WERI-Rb-1 (cell line): ENCODE data around the gene KCNJ4.

Source experiments
- DNase-seq: peaks from one replicate; pipeline ENCODE4 v3.0.0-alpha.2; 2020
- H3K27ac ChIP-seq: fragments of 250-450 bp; sonication (Bioruptor Pico); 2 replicates; pipeline ENCODE4 v1.5.1; 2020; ENCODE audit warnings: mild to moderate bottlenecking, moderate library complexity
- H3K27me3 ChIP-seq: fragments of 250-450 bp; sonication (Bioruptor Pico); 2 replicates; pipeline ENCODE4 v1.5.1; 2021; ENCODE audit warnings: mild to moderate bottlenecking, low read depth, moderate library complexity; ENCODE audit not compliant: insufficient read depth, severe bottlenecking
- H3K36me3 ChIP-seq: fragments of 250-450 bp; sonication (Bioruptor Pico); 2 replicates; pipeline ENCODE4 v1.5.1; 2020; ENCODE audit warnings: mild to moderate bottlenecking, moderate library complexity
- H3K4me3 ChIP-seq: 2 replicates; pipeline ENCODE4 v1.5.1; 2011; ENCODE audit warnings: low read depth, mild to moderate bottlenecking, control low read depth, low read length
- H3K9me3 ChIP-seq: fragments of 250-450 bp; sonication (Bioruptor Pico); 2 replicates; pipeline ENCODE4 v1.5.1; 2021; ENCODE audit warnings: mild to moderate bottlenecking, moderate library complexity; ENCODE audit not compliant: severe bottlenecking
- TF ChIP-seq, protein P1 (sequence below): IDR thresholded peaks from 2 replicates; pipeline ENCODE4 v1.5.1; 2011; ENCODE audit warnings: low read depth, mild to moderate bottlenecking, control low read depth, inconsistent platforms, low read length

KCNJ4 gene

GRCh38 chr22:38419121-38419857, 35.7 kb downstream of the KCNJ4 start:
- H3K4me3 ChIP-seq: no peak overlapping the region
- no peak for DNase-seq

DNA sequence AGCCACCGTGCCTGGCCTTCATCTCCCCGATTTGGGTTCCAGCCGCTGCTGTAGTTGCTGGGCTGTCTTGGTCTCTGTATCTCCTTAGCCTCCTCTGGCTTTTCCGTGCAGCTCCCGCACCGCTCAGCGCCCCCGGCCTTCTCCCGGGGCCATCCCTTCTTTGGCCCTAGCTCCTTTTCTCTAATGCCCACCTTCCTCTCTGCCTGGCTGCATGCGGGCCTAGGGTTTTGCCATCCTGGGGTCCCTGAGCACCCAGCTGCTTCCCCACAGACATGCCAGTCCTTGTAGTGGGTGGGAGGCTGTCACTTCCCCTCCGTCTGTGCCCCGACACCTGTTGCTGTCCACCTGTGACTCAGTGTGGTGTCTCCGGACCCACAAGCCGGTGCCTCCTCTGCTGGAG, 36.4 kb downstream of the KCNJ4 start:
- no peaks in the 10 kb centered on the region for H3K36me3 ChIP-seq
- no peaks in the 10 kb centered on the region for H3K9me3 ChIP-seq
- no peak for DNase-seq
- no peak overlapping the region for H3K27ac ChIP-seq
- H3K4me3 ChIP-seq: no peak overlapping the region
- TF ChIP-seq, protein P1, sequence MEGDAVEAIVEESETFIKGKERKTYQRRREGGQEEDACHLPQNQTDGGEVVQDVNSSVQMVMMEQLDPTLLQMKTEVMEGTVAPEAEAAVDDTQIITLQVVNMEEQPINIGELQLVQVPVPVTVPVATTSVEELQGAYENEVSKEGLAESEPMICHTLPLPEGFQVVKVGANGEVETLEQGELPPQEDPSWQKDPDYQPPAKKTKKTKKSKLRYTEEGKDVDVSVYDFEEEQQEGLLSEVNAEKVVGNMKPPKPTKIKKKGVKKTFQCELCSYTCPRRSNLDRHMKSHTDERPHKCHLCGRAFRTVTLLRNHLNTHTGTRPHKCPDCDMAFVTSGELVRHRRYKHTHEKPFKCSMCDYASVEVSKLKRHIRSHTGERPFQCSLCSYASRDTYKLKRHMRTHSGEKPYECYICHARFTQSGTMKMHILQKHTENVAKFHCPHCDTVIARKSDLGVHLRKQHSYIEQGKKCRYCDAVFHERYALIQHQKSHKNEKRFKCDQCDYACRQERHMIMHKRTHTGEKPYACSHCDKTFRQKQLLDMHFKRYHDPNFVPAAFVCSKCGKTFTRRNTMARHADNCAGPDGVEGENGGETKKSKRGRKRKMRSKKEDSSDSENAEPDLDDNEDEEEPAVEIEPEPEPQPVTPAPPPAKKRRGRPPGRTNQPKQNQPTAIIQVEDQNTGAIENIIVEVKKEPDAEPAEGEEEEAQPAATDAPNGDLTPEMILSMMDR: no peak
- no peaks in the 10 kb centered on the region for H3K27me3 ChIP-seq

More at GRCh38 chr22:38419121-38419857, 35.7 kb downstream of the KCNJ4 start:
- Histone ChIP-seq H3K36me3 (no peaks in the 10 kb centered on the region), H3K27me3 (no peaks in the 10 kb centered on the region), H3K9me3 (no peaks in the 10 kb centered on the region), H3K27ac (peak overlapping the region; percentile 26; the same call in 1 of the 2 replicates)
- TF ChIP-seq, protein P1: no peak

DNA sequence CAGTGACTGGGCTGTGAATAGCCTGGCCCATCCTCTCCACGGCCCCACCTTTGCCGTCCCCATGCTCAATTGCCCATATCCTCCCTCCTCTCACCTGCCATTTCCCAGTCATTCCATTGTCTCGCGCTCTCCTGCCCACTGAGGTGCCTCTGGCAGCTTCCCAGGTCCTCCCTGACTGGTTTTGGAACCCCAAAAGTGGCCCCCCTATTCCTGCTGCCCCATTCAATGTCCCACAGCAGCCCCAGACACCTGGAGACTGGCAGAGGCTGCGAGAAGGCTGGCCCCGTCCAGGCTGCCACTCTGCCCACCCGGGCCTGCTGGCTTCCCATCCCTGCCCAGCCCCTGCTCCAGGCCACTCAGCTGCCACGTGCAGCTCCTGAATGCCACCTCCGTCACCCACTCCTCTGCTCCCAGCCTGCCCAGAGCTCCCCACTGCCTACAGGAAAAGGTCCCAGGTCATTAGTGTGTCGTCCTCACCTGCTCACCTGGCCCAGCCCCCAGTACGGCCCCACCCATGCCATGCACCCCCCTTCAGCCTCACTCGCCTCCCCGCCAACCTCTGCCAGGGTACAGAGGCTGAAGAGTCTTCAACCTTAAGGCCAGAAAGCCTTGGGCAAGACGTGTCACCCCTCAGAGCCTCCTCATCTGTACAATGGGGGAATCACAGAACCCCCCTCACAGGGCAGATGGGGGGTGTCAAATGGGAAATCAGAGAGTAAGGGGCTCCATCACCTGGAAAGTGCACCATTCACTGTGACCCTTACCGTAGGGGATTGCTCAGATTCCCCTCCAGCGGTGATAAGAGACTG, 37.5 kb downstream of the KCNJ4 start:
- TF ChIP-seq, protein P1: no peak
- no peaks in the 10 kb centered on the region for H3K36me3 ChIP-seq
- no peak overlapping the region for H3K4me3 ChIP-seq
- H3K27me3 ChIP-seq: no peaks in the 10 kb centered on the region
- no peaks in the 10 kb centered on the region for H3K9me3 ChIP-seq
- DNase-seq: no peak
- no peak overlapping the region for H3K27ac ChIP-seq

- H3K27me3 ChIP-seq: no peaks in the 10 kb centered on the region
- no peaks in the 10 kb centered on the region for H3K36me3 ChIP-seq
- DNase-seq: no peak
- TF ChIP-seq, protein P1: no peak
- no peaks in the 10 kb centered on the region for H3K9me3 ChIP-seq
- no peak overlapping the region for H3K4me3 ChIP-seq
- H3K27ac ChIP-seq: peak overlapping the region; percentile 14; the same call in 1 of the 2 replicates
Observed at GRCh38 chr22:38416621-38417251, 38.3 kb downstream of the KCNJ4 start.

DNA sequence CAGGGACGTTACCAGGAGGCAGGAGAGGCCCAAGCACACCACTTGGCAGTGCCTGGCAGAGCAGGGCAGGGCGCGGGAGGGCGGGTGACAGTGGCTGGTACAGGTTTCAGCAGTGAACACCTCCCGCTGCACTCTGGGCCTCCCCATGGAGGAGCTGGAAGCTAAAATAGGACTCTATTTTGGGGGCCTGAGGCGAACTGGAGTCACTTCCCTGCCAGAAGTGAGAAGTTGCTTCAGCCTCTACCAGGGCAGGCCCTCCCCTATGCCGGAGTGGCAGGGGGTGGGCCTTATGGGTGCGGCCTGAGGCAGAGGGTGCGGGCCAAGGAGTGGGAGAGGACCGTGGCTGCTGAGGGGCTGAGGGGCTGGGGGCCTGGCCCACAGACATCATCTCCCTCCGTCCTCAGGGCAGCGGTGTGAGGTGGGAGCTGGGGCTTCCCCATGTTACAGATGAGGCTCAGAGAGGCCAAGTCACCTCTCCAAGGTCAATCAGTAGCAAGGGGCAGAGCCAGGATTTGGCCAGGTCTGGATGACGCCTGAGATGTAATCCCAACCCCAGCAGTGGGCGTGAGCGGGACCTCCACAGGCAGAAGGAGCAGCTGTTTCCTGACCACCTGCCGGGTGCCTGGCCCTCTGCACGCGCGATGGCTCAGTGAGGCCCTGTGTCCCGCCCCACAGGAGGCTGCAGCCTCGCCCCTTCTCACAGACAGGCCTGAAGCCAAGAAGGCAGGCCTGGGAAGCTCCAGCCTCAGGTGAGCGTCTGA, 39.3 kb downstream of the KCNJ4 start:
- TF ChIP-seq, protein P1: no peak
- DNase-seq: peak; percentile 91
- Histone ChIP-seq H3K27ac (peak overlapping the region; percentile 57), H3K27me3 (no peaks in the 10 kb centered on the region), H3K36me3 (no peaks in the 10 kb centered on the region), H3K9me3 (no peaks in the 10 kb centered on the region), H3K4me3 (no peak overlapping the region)
